Ramos (cell line): Measurements from ENCODE around the gene APLF.

Experiments
- in situ Hi-C: fragments of 300-500 bp; cut with MboI; formaldehyde crosslinking; loops from one replicate; pipeline ENCODE4 v1.14.3; 2022; ENCODE audit warnings: low sequenced_read_pairs; ENCODE audit not compliant: unreplicated experiment

Gene APLF

GRCh38 chr2:68467077-68467960 lies at the start of gene APLF, which contains the start of gene FBXO48:
Gene APLF, plus strand, starts transcription at chr2:68467585. Its CDS starts 147 bp downstream, at chr2:68467732.
Gene FBXO48, minus strand, starts transcription at chr2:68467294. Its CDS starts 2,149 bp downstream, at chr2:68465145.
- in situ Hi-C loops, result loop anchor here (25.0 kb wide), 1 partner anchor 245 kb away; no protein-coding TSS in a partner anchor

DNA sequence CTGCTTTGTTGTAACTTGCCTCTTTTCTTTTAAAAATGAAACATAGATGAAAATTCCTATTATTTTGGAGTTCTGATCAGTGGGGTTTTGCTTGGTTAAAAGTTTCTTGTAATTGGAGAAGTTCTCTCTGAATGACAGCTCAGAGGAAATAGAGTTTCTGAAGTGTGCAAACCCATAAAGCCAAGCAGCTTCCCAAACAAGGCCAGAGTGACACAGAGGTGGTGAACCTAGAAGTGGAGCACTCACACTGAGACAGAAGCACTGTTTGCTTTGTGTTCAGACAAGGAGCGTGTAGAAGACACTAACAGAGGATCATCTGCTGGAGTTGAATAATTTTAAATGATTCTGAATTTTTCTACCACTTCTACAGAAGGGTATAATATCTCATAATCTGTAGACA lies 49.5 kb upstream of the APLF start:
- in situ Hi-C loops, result no loop called here

GRCh38 chr2:68418419-68418818 lies 49.0 kb upstream of the APLF start:
- in situ Hi-C loops, result no loop called here

DNA sequence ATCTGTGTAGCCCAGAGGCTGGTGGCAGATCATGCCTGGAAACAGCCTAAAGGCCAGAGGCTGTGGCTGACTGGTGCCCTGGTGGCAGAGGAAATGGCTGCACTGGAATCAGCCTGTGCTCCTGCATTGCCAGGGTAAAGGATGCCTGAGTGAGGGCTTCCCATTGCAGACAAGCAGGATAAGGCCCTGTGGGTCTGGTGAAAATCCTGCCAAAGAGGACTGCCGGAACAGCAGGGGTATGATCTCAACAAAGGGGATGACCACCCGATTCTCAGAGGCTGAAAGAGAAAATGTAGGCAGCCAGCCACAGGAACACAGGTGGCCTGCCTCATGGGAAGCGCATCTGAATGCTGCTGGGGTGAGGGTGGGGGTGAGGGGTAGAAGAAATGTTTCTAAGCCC lies 48.5 kb upstream of the APLF start:
- in situ Hi-C loops, result no loop called here

- in situ Hi-C loops, result no loop called here
Observed at GRCh38 chr2:68420254-68420910, 47.0 kb upstream of the APLF start.

DNA sequence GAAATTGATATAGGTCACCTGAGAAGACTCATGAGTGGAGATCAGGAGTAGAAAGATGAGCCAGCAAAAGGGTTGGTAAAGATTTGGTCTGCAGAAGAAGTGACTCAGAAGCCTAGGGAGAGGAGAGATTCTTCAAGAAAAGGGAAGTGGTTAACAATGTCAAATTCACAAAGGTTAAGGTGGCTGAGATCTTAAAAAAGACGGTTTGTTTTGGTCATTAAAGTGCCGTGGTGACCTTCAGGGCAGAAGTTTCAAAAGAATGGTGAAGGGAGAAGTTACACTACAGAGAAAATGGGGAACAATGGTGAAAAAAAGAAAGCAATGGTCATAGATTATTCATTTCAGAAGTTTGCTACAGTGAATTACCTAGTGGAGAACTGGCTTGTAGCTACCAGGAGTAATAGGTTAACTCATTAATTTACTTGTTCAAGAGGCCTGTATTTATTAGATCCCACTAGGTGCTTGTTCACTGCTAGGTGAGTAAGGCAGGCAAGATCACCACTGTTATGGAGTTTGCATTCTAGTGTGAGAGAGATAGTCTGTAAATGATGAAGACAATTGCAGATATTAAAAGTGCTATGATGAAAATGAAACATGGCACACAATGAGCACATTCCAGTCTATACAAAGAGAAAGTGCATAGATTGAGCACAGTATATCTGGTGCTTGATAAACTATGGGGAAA lies 43.3 kb upstream of the APLF start:
- in situ Hi-C loops, result no loop called here

- in situ Hi-C loops, result no loop called here
Observed at GRCh38 chr2:68425503-68425902, 41.9 kb upstream of the APLF start.

GRCh38 chr2:68426446-68426845 lies 40.9 kb upstream of the APLF start:
- in situ Hi-C loops, result no loop called here

DNA sequence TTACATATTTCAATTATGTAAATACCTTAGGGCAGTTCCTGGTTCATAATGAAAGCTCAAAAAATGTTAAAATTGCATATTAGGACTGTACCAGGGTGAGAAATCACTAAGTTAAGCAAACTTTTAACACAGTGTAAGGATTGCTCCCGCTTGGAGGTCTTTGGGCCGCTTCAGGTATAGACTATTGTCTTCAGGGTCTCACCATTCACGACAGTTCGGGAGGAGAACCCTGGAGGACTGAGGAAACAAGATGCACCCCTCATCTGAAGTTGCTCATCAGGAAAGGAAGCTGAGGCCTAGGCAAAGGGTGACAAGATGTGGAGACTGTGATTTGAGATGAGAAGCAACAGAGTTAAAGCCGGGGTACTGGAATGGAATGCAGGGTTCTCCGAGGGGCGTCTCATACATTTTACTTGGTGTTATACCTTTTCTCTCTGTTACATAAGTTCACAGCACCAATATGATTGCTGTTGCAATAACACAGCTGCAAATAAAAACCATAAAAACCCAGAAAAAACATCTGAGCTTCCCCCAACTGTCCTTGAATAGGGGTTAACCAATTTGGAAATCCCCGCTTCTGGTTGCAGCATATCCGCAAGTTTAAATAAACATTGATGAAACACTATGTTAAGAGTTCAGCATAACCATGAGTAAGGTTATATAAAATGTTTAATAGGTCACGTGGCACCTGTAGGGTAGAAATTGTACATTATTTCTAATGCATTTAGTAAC lies 40.4 kb upstream of the APLF start:
- in situ Hi-C loops, result no loop called here

DNA sequence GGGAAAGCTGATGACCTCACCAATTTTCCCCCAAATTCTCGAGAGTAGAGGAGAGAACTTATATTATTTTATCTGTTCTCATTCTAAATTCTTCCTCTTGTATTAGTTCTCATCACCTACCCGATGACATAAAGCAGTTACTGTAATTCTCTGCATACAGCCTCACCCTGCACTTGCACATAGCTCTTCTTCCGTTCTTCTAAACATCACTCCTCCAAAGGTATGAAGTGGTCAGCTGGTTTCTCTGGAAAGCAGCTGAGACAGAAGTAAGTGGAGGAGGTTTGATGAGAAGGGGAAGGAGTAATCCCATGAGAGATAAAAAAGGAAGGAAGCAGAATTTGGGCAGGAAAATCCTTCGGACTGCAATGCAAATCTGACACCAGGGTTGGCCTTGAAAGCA lies 39.3 kb upstream of the APLF start:
- in situ Hi-C loops, result no loop called here

DNA sequence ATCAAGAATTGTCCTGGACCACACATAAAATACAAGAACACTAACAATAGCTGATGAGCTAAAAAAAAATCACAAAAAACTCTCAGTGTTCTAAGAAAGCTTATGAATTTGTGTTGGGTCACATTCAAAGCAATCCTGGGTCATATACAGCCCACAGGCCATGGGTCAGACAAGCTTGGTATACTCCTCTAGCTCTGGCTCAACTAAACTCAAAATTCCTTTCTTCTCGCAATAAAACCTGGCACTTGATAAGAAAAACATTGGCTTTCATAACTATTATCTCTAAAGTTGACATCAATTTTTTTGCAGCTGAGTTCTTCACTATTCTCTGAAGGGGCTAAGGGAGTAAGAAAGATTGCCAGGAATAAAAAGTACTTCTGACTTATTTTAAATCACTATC lies 38.6 kb upstream of the APLF start:
- in situ Hi-C loops, result no loop called here

- in situ Hi-C loops, result no loop called here
Observed at GRCh38 chr2:68429311-68429826, 38.0 kb upstream of the APLF start.

DNA sequence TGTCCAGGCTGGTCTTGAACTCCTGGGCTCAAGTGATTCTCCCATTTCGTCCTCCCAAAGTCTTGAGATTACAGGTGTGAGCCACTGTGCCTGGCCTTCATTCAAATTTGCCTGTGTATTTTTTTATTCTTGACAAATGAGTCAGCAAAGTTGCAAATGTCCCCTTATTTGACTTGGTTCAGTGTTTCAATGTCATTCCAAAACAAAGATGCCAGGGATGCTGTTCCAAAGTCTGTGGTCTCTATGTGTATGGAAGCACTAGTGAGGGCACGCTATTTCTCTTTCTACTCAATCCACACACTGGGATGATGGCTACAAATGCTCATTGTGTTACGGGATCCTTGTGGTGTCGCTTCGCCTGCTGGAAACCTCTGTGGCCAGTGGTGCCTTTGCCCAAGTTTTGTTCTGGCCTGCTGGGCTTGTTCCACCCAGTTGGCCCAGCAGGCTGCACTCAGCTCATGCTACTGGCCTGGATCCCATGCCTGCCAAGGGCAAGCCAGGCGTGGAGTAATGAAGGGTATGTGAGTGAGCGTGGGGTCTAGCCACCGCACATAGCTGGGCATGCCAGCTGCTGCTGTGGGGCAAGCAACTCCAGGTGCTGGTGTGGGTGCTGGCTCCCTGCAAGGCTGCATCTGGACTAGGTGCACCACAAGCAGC lies 35.9 kb upstream of the APLF start:
- in situ Hi-C loops, result no loop called here

- in situ Hi-C loops, result no loop called here
Observed at GRCh38 chr2:68432696-68433658, 34.4 kb upstream of the APLF start.

DNA sequence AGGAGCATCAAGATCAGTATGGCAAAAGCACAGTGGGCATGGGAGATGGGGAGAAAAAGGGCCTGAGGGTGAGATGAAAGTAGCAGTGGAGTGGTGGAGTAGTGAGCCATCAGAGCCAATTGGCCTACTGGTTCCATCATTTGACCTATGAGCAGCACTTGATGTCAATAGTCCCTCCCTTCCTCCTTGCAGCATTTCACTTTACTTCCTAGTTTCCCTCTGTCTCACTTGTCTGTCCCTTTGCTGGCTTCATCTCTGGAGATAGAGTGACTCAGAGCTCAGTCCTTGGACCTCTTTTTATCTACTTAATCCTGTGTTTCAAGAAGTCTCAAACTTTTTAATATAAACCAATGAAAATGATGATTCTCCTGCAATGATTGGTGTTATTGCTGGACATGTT lies 32.4 kb upstream of the APLF start:
- in situ Hi-C loops, result no loop called here

GRCh38 chr2:68435615-68436014 lies 31.8 kb upstream of the APLF start:
- in situ Hi-C loops, result no loop called here

- in situ Hi-C loops, result no loop called here
Observed at GRCh38 chr2:68436270-68436669, 31.1 kb upstream of the APLF start.
